Ascending aorta (tissue), 2 donors: Measurements from ENCODE around the gene RNF14. TPM values are rescaled to one million over a fixed set of nuclear protein-coding genes. Genes with fewer than 3 reads are reported as not detected.
"Not testable (repeated sequence)": the region's sequence is repeated elsewhere in the genome, so short reads cannot be mapped to it uniquely, and the experiment has no call there.

ENCODE experiments used
- DNase-seq, 2 donors: peaks; one replicate each; pipeline ENCODE4 v3.0.0-alpha.2; 2019; ENCODE audit warnings: low spot score in 2 of 2
- H3K27ac ChIP-seq, 2 donors: fragments of 200-600 bp; sonication (generic); one replicate each; pipeline ENCODE4 v1.5.1; 2016 to 2017; ENCODE audit warnings: mild to moderate bottlenecking in 1 of 2
- H3K27me3 ChIP-seq: fragments of 200-600 bp; sonication (generic); one replicate; pipeline ENCODE4 v1.5.1; 2017
- H3K36me3 ChIP-seq, 2 donors: fragments of 200-600 bp; sonication (generic); one replicate each; pipeline ENCODE4 v1.5.1; 2016
- H3K4me1 ChIP-seq, 2 donors: fragments of 200-600 bp; sonication (generic); one replicate each; pipeline ENCODE4 v1.5.1; 2016 to 2017; ENCODE audit warnings: mild to moderate bottlenecking in 1 of 2
- H3K4me3 ChIP-seq, 2 donors: fragments of 200-600 bp; sonication (generic); one replicate each; pipeline ENCODE4 v1.5.1; 2016 to 2017; ENCODE audit warnings: mild to moderate bottlenecking in 1 of 2
- H3K9me3 ChIP-seq, 2 donors: fragments of 200-600 bp; sonication (generic); one replicate each; pipeline ENCODE4 v1.5.1; 2016
- CTCF ChIP-seq, 3 experiments: fragments of 200-600 bp in 2 of 3; fragments of 450-650 bp in 1 of 3; sonication (generic) in 2 of 3; IDR thresholded peaks; one replicate each; pipeline ENCODE4 v1.5.1; 2016 to 2019; ENCODE audit warnings: antibody characterized with exemption in 3 of 3, mild to moderate bottlenecking in 1 of 3, moderate library complexity in 1 of 3
- intact Hi-C: fragments of 100-400 bp; cut with DNase I; formaldehyde crosslinking; loops from one replicate; pipeline ENCODE4 v1.15.1; 2023
- total RNA-seq: library from RNA; depleted of rRNA; stranded (reverse); fragments of >200 nt; gene quantifications from one replicate; pipeline ENCODE4 v1.1.0, GENCODE V29; 2016

The RNF14 gene
- total RNA-seq, 1 donor from 2014 or later: 8.8 TPM

GRCh38 chr5:142032150-142032549 is 63.2 kb downstream of the RNF14 start:
- no peak for DNase-seq
- Histone ChIP-seq H3K9me3 (no peaks in the 10 kb centered on the region), H3K27ac (no peak overlapping the region), H3K27me3 (no peaks in the 10 kb centered on the region), H3K36me3 (no peaks in the 10 kb centered on the region), H3K4me3 (no peak overlapping the region), H3K4me1 (no peaks in the 10 kb centered on the region)
- no peak for TF ChIP-seq CTCF (IDR thresholded peaks at IDR 0.05)
- intact Hi-C loops: no loop called here

- no peak overlapping the region for H3K27ac ChIP-seq
- intact Hi-C loops: no loop called here
- H3K36me3 ChIP-seq: no peaks in the 10 kb centered on the region
- no peak for DNase-seq
- no peaks in the 10 kb centered on the region for H3K4me1 ChIP-seq
- no peak overlapping the region for H3K4me3 ChIP-seq
- no peaks in the 10 kb centered on the region for H3K9me3 ChIP-seq
- no peaks in the 10 kb centered on the region for H3K27me3 ChIP-seq
- TF ChIP-seq CTCF (IDR thresholded peaks at IDR 0.05): no peak
Observed at GRCh38 chr5:142032747-142033631, 64.1 kb downstream of the RNF14 start.

- H3K27me3 ChIP-seq, H3K4me1 ChIP-seq, intact Hi-C loops, H3K9me3 ChIP-seq, DNase-seq, H3K4me3 ChIP-seq, H3K27ac ChIP-seq, H3K36me3 ChIP-seq: not testable (repeated sequence)
Observed at GRCh38 chr5:142033632-142034567, 65.0 kb downstream of the RNF14 start.

- no peak for DNase-seq
- H3K27ac ChIP-seq: no peak overlapping the region
- H3K27me3 ChIP-seq: no peaks in the 10 kb centered on the region
- TF ChIP-seq CTCF (IDR thresholded peaks at IDR 0.05): no peak
- no peaks in the 10 kb centered on the region for H3K9me3 ChIP-seq
- no peaks in the 10 kb centered on the region for H3K4me1 ChIP-seq
- intact Hi-C loops: no loop called here
- H3K36me3 ChIP-seq: no peaks in the 10 kb centered on the region
- H3K4me3 ChIP-seq: no peak overlapping the region
Observed at GRCh38 chr5:142034994-142035393, 66.1 kb downstream of the RNF14 start.

GRCh38 chr5:142036918-142037317 is 68.0 kb downstream of the RNF14 start:
- Histone ChIP-seq H3K4me1 (no peaks in the 10 kb centered on the region), H3K36me3 (no peaks in the 10 kb centered on the region), H3K4me3 (no peak overlapping the region), H3K27me3 (no peaks in the 10 kb centered on the region), H3K9me3 (no peaks in the 10 kb centered on the region), H3K27ac (no peak overlapping the region)
- no peak for TF ChIP-seq CTCF (IDR thresholded peaks at IDR 0.05)
- intact Hi-C loops: no loop called here
- no peak for DNase-seq

GRCh38 chr5:142037599-142037998 is 68.7 kb downstream of the RNF14 start:
- H3K4me1 ChIP-seq, H3K27me3 ChIP-seq, H3K27ac ChIP-seq, H3K9me3 ChIP-seq, intact Hi-C loops, DNase-seq, H3K4me3 ChIP-seq, H3K36me3 ChIP-seq: not testable (repeated sequence)
